Germinal center (tissue), 1 donor: ENCODE measurements around the gene CD81.
"Not testable (repeated sequence)": the region's sequence is repeated elsewhere in the genome, so short reads cannot be mapped to it uniquely, and the experiment has no call there.

Experiments used
- DNase-seq: peaks from one replicate; pipeline ENCODE4 v3.0.0; 2012; ENCODE audit warnings: mixed read lengths, low spot score

The CD81 gene

DNA sequence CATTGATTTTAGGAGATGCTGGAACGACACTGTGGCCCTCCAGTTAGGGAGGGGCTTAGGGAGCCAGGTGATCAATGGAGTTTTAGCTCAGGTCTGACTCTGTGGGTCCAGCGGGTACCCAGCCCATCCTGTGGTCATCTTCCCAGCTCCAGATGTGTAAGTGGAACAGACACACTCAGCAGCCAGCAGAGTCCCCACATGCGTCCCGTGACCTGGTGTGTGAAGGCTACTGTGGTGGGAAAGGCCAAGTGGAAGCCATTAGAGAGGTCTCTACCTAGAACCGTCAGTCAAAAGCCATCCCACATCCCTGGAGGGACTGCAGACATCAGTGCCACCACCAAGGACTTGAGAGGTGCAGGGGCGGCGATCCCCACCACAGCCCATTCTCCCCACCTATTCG is 19.9 kb upstream of the CD81 start:
- no peak for DNase-seq

DNA sequence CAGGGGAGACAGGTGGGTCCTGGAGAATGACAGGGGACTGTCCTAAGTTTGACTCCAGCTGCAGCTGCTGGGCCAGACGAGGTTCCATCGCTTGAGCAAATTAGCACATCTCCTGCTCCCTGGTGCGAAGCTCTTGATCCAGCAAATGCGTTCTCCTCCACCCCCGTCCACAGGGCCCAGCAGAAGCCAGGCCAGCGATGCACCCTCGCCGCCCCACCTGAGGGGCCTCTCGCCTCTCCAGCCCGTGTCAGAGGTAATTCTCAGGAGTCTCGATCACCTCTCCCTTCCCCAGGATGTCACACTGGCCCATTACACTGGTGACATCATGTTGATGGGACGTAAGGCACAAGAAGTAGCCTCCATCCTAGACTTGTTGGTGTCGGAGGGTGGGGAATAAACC is 19.5 kb upstream of the CD81 start:
- DNase-seq, result not testable (repeated sequence)

GRCh38 chr11:2358754-2359442 is 18.2 kb upstream of the CD81 start:
- no peak for DNase-seq

GRCh38 chr11:2359557-2359956 is 17.6 kb upstream of the CD81 start:
- DNase-seq, result no peak

DNA sequence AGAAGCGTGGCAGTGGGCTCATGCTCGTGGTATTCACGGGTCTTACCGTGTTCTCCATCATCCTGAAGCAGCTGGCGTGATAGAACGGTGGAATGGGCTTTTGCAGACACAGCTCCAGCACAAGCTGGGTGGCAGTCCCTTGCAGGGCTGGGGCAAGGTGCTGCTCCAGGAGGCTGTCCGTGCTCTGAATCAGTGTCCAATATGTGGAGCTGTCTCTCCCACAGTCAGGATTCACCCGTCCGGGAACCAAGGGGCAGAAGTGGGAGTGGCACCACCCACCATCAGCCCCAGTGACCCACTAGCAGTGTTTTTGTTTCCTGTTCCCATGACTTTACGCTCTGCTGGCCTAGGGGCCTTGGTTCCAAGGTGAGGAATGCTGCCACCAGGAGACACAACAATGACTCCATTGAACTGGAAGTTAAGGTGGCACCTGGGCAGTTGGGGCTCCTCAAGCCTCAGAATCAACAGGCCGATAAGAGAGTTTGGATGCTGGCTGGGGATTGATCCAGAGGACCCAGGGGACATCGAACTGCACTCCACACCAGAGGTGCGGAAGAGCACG is 16.9 kb upstream of the CD81 start:
- no peak for DNase-seq

- DNase-seq, result no peak
Measured at GRCh38 chr11:2361565-2361964, 15.5 kb upstream of the CD81 start.

GRCh38 chr11:2362414-2362813 is 14.7 kb upstream of the CD81 start:
- DNase-seq, result no peak

GRCh38 chr11:2363130-2363529 is 14.0 kb upstream of the CD81 start:
- DNase-seq, result no peak

GRCh38 chr11:2363577-2364370 is 13.3 kb upstream of the CD81 start:
- DNase-seq, result no peak

DNA sequence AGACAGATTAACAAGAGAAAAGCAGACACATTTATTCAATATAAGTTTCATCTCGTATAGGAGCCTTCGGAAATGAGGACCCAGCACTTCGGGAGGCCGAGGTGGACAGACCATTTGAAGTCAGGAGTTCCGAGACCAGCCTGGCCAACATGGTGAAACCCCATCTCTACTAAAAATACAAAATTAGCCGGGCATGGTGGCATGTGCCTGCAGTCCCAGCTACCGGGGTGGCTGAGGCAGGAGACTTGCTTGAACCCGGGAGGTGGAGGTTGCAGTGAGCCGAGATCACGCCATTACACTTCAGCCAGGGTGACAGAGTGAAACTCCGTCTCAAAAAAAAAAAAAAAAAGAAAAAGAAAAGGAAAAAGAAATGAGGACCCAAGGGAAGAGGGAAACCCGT is 12.7 kb upstream of the CD81 start:
- DNase-seq, result not testable (repeated sequence)

DNA sequence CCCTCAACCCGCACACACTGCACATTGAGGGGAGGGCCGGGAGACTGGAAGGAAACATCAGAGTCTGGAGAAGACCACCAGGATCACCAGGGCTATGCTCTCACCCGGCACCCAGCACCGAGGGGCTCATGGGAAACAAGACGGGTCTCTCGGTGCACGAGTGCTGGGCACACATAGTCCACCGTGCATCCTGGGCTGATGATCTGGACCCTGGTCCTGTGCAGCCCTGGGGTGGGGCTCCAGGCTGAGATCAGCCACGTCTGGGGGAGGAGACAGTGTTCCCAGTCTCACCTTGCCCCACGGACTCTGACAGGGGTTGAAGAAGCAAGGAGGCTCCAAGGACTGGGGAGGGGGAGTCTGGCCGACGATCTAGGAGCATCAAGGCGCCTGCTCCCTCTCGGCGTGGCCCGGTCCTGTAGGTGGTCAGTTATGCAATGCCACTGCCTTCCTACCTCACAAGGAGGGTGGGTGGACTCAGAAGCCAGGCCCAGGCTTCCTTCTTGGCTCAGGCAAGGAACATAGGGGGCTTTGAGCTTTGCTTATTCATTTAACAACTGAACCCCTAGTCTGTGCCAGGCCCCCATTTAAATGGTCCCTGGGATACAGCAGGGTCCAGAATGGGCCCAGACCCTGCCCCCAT is 11.4 kb upstream of the CD81 start:
- DNase-seq, result no peak

DNA sequence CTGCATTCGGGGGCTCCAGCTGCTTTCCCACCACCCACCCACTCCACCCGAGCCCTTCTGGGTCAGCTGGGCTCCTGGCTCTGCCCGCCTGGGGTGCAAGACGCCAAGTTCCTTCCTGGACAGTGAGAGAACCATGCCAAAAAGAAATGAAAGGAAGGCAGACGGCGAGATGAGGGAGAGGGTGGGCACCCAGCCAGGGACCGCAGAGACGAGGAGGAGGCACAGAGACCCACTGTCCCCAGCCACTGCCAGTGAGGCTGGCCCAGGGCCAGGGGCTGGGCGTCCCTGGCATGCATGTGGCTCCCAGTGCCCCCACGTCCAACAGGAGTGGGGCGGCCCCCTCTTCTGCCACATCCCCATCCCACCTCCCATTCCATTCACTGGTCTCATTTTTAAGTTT is 10.8 kb upstream of the CD81 start:
- no peak for DNase-seq

- DNase-seq, result no peak
Measured at GRCh38 chr11:2366733-2367132, 10.4 kb upstream of the CD81 start.

DNA sequence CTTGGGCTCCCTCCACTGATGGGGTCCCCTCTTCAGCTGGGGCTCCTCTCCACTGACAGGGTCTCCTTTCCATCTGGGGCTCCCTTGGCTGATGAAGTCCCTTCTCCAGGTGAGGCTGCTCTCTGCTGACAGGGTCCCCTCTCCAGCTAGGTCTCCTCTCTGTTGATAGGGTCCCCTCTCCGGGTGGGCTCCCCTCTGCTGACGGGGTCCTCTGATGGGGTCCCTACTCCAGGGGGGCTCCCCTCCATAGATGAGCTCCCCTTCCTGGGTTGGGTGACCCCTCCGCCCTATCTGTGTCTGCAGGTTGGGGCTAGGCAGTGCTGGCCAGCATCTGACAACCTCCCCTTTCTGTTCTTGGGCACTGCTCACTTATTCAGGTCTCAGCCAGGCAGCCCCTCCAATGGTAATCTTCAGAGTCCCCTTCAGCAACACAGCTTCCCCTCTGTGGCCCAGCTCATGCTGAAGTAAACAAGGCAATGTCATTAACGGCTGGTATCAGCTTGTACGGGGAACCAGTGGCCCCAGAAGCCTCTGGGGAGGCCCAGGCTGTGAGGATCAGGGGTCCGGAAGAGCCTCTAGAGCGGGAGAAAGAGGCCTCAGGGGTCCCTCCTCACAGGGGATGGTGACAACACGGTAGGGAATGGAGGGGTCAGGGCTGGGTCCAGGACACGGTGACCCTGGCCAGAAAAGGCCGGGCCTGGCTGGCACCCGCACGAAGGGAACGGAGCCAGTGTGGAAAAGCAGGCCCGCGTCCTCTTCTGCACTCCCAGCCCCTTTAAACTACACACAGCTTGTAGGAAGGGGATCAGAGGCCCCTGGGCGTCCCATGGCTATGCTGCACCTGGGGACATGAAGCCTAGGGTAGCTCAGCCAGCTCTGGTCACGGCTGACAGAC is 9.6 kb upstream of the CD81 start:
- no peak for DNase-seq

DNA sequence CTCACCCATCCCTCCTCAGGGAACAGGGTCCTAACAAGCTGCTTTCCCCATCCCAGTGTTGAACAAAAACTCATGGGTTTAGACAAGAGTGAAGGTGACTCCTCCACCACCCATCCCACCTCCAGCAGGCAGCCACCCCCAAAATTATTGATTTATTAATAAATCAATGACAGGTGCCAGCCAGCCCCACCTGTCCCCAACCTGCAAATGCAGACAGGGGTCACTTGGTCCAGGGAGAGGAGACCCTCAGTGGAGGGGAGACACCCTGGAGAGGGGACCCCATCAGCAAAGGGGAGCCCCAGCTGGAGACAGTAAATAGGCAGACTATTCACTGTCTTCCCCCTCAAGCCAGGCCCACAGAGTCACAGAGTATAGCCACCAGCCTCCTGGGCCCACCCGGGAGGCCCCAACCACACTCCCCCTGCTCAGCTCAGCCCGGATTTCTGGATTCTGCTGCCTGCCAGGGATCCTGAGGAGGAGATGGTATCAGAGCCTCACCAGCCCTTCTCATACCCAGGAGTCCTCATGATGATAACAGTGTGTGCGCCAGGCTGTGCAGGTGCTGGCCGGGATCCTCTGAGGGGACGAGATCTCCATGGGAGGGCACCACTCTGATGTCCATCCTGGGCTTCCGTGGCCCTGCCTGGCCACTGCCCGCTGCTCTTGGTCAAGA is 8.8 kb upstream of the CD81 start:
- no peak for DNase-seq

GRCh38 chr11:2368851-2369180 is 8.3 kb upstream of the CD81 start:
- no peak for DNase-seq

DNA sequence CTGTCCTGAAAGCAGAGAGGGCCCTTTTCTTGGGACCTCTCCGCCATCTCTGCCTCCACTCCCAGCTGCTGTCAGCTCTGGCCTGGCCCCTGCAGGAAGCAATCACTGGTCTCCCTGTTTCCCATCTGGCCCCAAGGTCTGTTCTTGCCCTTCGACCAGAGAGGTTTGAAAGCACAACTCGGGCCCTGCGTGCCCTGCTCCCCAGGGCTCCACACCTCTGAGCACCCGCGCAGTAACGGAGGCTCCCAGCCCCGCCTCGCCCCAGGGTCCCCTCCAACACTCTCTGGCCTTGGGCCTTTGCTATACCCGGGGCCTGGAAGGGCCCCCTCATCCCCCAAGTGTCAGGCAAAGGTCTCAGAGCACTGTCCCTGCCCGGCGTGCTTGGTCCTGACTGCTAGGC is 7.8 kb upstream of the CD81 start:
- no peak for DNase-seq

DNA sequence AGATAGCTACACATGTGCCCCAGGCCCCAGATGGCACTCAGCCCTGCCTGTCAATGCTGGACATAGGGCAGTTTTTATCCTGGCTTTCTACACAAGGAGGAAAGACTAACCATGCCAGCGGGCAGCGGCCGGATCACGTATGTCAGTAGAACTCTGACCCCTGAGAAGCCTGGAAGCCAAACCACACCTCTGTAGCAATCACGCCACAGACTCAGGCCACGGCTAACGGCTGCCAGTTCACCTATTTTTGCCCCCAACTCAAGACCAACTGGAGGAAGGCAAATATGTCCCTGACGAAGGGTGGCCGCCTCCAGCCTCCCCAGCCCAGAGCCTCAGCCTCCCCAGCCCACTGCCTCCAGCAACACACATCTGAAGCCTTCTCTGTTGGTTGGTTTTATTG is 7.2 kb upstream of the CD81 start:
- DNase-seq, result no peak

GRCh38 chr11:2374456-2375201 is 2.5 kb upstream of the CD81 start:
- DNase-seq, result no peak

DNA sequence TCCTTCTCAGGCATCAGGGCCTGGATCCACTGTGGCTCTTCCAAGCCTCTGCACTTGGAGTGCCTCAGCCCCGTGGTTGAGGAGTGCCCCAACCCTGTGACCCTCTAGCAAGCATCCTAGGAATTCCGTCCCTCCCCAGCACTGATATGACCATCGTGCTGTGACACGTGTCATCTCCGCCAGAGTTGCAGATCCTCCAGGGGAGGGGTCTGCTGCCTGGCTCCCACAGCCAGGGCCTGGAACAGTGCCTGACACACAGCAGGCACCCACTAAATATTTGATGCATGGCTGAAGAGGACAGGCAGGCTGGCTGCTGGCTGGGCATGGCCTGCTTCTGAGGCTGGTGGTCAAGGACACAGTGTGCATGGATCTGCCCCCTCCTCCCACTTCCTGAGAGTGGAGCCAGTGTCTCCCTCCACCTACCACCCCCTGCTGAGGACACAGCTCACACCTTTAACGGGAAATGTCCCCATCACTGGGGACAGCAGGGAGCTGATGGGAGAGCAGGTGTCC is 1.7 kb upstream of the CD81 start:
- DNase-seq, result no peak
